H1 (cell line): Measurements from ENCODE around the gene RPS6KA4. TPM values are rescaled to one million over a fixed set of nuclear protein-coding genes. Genes with fewer than 3 reads are reported as not detected.

Source experiments
- CTCF ChIA-PET: fragments of 300-600 bp; sonication (Branson Sonifier 250); formaldehyde crosslinking; loops from one replicate; lab custom pipeline; 2021; ENCODE audit not compliant: partially characterized antibody; lab: Charles Lee
- POLR2A ChIA-PET: fragments of 300-600 bp; sonication (Branson Sonifier 250); formaldehyde crosslinking; loops from one replicate; lab custom pipeline; 2021; ENCODE audit warnings: inconsistent platforms; ENCODE audit not compliant: partially characterized antibody; lab: Charles Lee
- DNase-seq, 2 experiments: peaks; one replicate each; pipeline versions ENCODE4 v3.0.0 to v3.0.0-alpha.2; 2010 to 2022; ENCODE audit warnings: low spot score in 2 of 2, low read depth in 1 of 2, mixed read lengths in 1 of 2
- FAIRE-seq: peaks from 2 replicates; lab custom pipeline; 2011; peaks lifted over from hg19 to GRCh38; lab: Jason Lieb, UNC
- H2AFZ ChIP-seq: 2 replicates; pipeline ENCODE4 v1.8.1; 2012; ENCODE audit warnings: low read length, inconsistent platforms
- H2AK5ac ChIP-seq: 2 replicates; pipeline ENCODE4 v1.6.1; 2013; ENCODE audit warnings: low read depth, low read length
- H2BK120ac ChIP-seq: replicated peaks from 2 replicates; pipeline ENCODE3; 2013; ENCODE audit warnings: low read depth, low read length, inconsistent platforms
- H2BK12ac ChIP-seq: 2 replicates; pipeline ENCODE4 v1.6.1; 2013; ENCODE audit warnings: low read depth, low read length
- H2BK15ac ChIP-seq: 2 replicates; pipeline ENCODE4 v1.6.1; 2013; ENCODE audit warnings: low read length
- H2BK20ac ChIP-seq: 2 replicates; pipeline ENCODE4 v1.6.1; 2013; ENCODE audit warnings: low read length
- H2BK5ac ChIP-seq: 2 replicates; pipeline ENCODE4 v1.6.1; 2013; ENCODE audit warnings: low read depth, low read length
- H3K14ac ChIP-seq: 2 replicates; pipeline ENCODE4 v1.6.1; 2013; ENCODE audit warnings: inconsistent platforms; ENCODE audit not compliant: insufficient read length
- H3K18ac ChIP-seq: 2 replicates; pipeline ENCODE4 v1.6.1; 2013; ENCODE audit warnings: low read length; ENCODE audit errors: extremely low read depth
- H3K23ac ChIP-seq: 2 replicates; pipeline ENCODE4 v1.6.1; 2013; ENCODE audit warnings: inconsistent platforms; ENCODE audit not compliant: insufficient read length
- H3K23me2 ChIP-seq: 2 replicates; pipeline ENCODE4 v1.6.1; 2013; ENCODE audit warnings: low read depth, low read length
- H3K27ac ChIP-seq: 2 replicates; pipeline ENCODE4 v1.6.1; 2011; ENCODE audit warnings: low read depth, low read length, inconsistent platforms
- H3K27me3 ChIP-seq, 4 experiments: replicated peaks in 1 of 4; 1 replicate in 1 of 4; 2 replicates in 3 of 4; pipeline versions ENCODE4 v1.6.1 to v1.8.1; 2011 to 2013; ENCODE audit warnings: low read length in 3 of 4, mild to moderate bottlenecking in 3 of 4, inconsistent platforms in 2 of 4, mixed read lengths in 2 of 4, moderate library complexity in 1 of 4; ENCODE audit not compliant: control insufficient read depth in 3 of 4, insufficient read depth in 3 of 4; ENCODE audit errors: extremely low read depth in 1 of 4
- H3K36me3 ChIP-seq, 4 experiments: 2 replicates each; pipeline versions ENCODE4 v1.6.1 to v1.8.1; 2011 to 2013; ENCODE audit warnings: mild to moderate bottlenecking in 4 of 4, low read length in 3 of 4, moderate library complexity in 2 of 4, control low read depth in 1 of 4, inconsistent platforms in 1 of 4; ENCODE audit not compliant: insufficient read depth in 4 of 4, control insufficient read depth in 2 of 4
- H3K4ac ChIP-seq: replicated peaks from 2 replicates; pipeline ENCODE3; 2013; ENCODE audit warnings: low read length, low read depth, mixed read lengths, inconsistent platforms; ENCODE audit not compliant: insufficient read length
- H3K4me1 ChIP-seq, 4 experiments: replicated peaks in 1 of 4; 1 replicate in 1 of 4; 2 replicates in 3 of 4; pipeline versions ENCODE4 v1.6.1 to v1.8.1; 2011 to 2013; ENCODE audit warnings: low read length in 3 of 4, inconsistent platforms in 2 of 4, mixed read lengths in 1 of 4; ENCODE audit not compliant: insufficient read depth in 4 of 4, control insufficient read depth in 3 of 4
- H3K4me2 ChIP-seq, 2 experiments: 2 replicates each; pipeline versions ENCODE4 v1.6.1 to v1.8.1; 2011 to 2013; ENCODE audit warnings: low read depth in 2 of 2, low read length in 2 of 2, control low read depth in 1 of 2, inconsistent platforms in 1 of 2, mild to moderate bottlenecking in 1 of 2; ENCODE audit not compliant: insufficient read depth in 1 of 2
- H3K4me3 ChIP-seq, 4 experiments: fragments of 200-600, 300-600 bp in 1 of 4; sonication (generic), shearing (Covaris generic), sonication (Bioruptor Twin) in 1 of 4; 2 replicates each; pipeline versions ENCODE4 v1.5.1 to v1.8.1; 2011 to 2016; ENCODE audit warnings: low read length in 4 of 4, low read depth in 3 of 4, control low read depth in 2 of 4, inconsistent platforms in 2 of 4, mild to moderate bottlenecking in 2 of 4, mixed read lengths in 1 of 4, moderate library complexity in 1 of 4; ENCODE audit not compliant: insufficient read depth in 2 of 4; ENCODE audit errors: extremely low read depth in 1 of 4
- H3K56ac ChIP-seq: replicated peaks from 2 replicates; pipeline ENCODE3; 2013; ENCODE audit warnings: low read depth, mild to moderate bottlenecking, mixed read lengths, low read length, inconsistent platforms; ENCODE audit not compliant: insufficient read length
- H3K79me1 ChIP-seq: 2 replicates; pipeline ENCODE4 v1.6.1; 2013; ENCODE audit warnings: low read depth, low read length, control low read depth
- H3K79me2 ChIP-seq, 2 experiments: 2 replicates each; pipeline versions ENCODE4 v1.6.1 to v1.8.1; 2012 to 2013; ENCODE audit warnings: low read length in 2 of 2, mild to moderate bottlenecking in 2 of 2, inconsistent platforms in 1 of 2; ENCODE audit not compliant: insufficient read depth in 2 of 2, control insufficient read depth in 1 of 2
- H3K9ac ChIP-seq, 4 experiments: replicated peaks in 1 of 4; 1 replicate in 1 of 4; 2 replicates in 3 of 4; pipeline versions ENCODE4 v1.6.1 to v1.8.1; 2011 to 2013; ENCODE audit warnings: low read depth in 3 of 4, low read length in 3 of 4, control low read depth in 2 of 4, mild to moderate bottlenecking in 2 of 4, moderate library complexity in 2 of 4, inconsistent platforms in 1 of 4; ENCODE audit errors: extremely low read depth in 1 of 4
- H3K9me3 ChIP-seq, 2 experiments: 2 replicates each; pipeline versions ENCODE4 v1.6.1 to v1.8.1; 2012 to 2013; ENCODE audit warnings: mild to moderate bottlenecking in 2 of 2, moderate library complexity in 2 of 2, control low read depth in 1 of 2, inconsistent platforms in 1 of 2, low read depth in 1 of 2, low read length in 1 of 2, mixed read lengths in 1 of 2; ENCODE audit not compliant: insufficient read depth in 2 of 2
- H4K20me1 ChIP-seq, 2 experiments: replicated peaks in 1 of 2; 2 replicates each; pipeline versions ENCODE3 to v1.8.1; 2011 to 2013; ENCODE audit warnings: inconsistent platforms in 2 of 2, low read length in 2 of 2, mild to moderate bottlenecking in 1 of 2; ENCODE audit not compliant: insufficient read depth in 2 of 2, control insufficient read depth in 1 of 2
- H4K5ac ChIP-seq: 2 replicates; pipeline ENCODE4 v1.6.1; 2013; ENCODE audit warnings: low read length, low read depth, mixed read lengths, inconsistent platforms; ENCODE audit not compliant: insufficient read length
- H4K8ac ChIP-seq: 2 replicates; pipeline ENCODE4 v1.8.0; 2013; ENCODE audit warnings: mild to moderate bottlenecking, moderate library complexity, low read length, inconsistent platforms; ENCODE audit not compliant: insufficient read depth; ENCODE audit errors: extremely low read depth
- H4K91ac ChIP-seq: replicated peaks from 2 replicates; pipeline ENCODE3; 2013; ENCODE audit warnings: low read length, mixed read lengths, inconsistent platforms; ENCODE audit not compliant: insufficient read length
- CEBPB ChIP-seq: IDR thresholded peaks from 2 replicates; pipeline ENCODE4 v1.6.1; 2012; ENCODE audit warnings: low read depth, low read length
- JUND ChIP-seq: IDR thresholded peaks from 2 replicates; pipeline ENCODE4 v1.6.1; 2011; ENCODE audit warnings: mild to moderate bottlenecking, improper control_type of control experiment, low read length
- TAF1 ChIP-seq: IDR thresholded peaks from 2 replicates; pipeline ENCODE4 v1.6.1; 2011; ENCODE audit warnings: mild to moderate bottlenecking, low read depth, low read length
- WGBS, 2 experiments: shearing (Covaris generic) in 1 of 2; methylation state at CpG; one replicate each; pipeline versions ENCODE4 v1.1.6 to v1.1.7; 2013 to 2015; ENCODE audit warnings: low lambda C conversion rate in 2 of 2, mixed read lengths in 2 of 2, inconsistent platforms in 1 of 2, low coverage in 1 of 2, missing lambda C conversion rate in 1 of 2; ENCODE audit not compliant: insufficient replicate concordance in 2 of 2, insufficient coverage in 1 of 2, insufficient read length in 1 of 2; ENCODE audit errors: extremely low coverage in 1 of 2, missing lambda C conversion rate in 1 of 2; 5-methylcytosine and 5-hydroxymethylcytosine counted together
- polyA plus RNA-seq, 7 experiments: library from polyadenylated mRNA; depleted of rRNA in 3 of 7; stranded (reverse) in 5 of 7; unstranded in 2 of 7; fragments of >200 nt in 5 of 7; fragments of 200-250 nt in 2 of 7; gene quantifications; 1 replicate in 5 of 7; 2 replicates in 1 of 7; 4 replicates in 1 of 7; pipeline versions ENCODE4 v1.2.1 to v1.2.3, GENCODE V29; 2011 to 2013; ENCODE audit warnings: missing spikeins in 2 of 7, mixed read lengths in 2 of 7
- total RNA-seq: library from RNA; stranded (reverse); fragmentation: NEBNext Ultra II Directional; extraction: Animal tissue kit (Norgen Biotek cat#: 25700); gene quantifications from 2 replicates; pipeline ENCODE4 v1.2.1, GENCODE V29; 2021

Gene RPS6KA4
- total and polyA plus RNA-seq, 2 of the 8 experiments (the other 6 are each of a cell fraction or from before 2014, with no cell fraction given) = 8.2 to 12.6 TPM

- H3K9ac ChIP-seq = no peak within 1 kb of the TSS
- no peak within 1 kb of the TSS for H4K91ac ChIP-seq
- peak within 1 kb of the TSS; percentile 54 to 69 (median 62) for H3K4me3 ChIP-seq
- H2BK12ac ChIP-seq = no peak within 1 kb of the TSS
- no peak within 1 kb of the TSS for H4K5ac ChIP-seq
- H3K18ac ChIP-seq = peak within 1 kb of the TSS; percentile 55
- H3K56ac ChIP-seq = peak within 1 kb of the TSS; percentile 65
- peaks cover 11% of the 10 kb centered on the region; the same call in 1 of the 2 replicates for H3K23me2 ChIP-seq
- no peak within 1 kb of the TSS for H3K27ac ChIP-seq
- no peaks in the 10 kb centered on the region for H3K79me2 ChIP-seq
- H3K36me3 ChIP-seq = no peaks in the 10 kb centered on the region
- DNase-seq = no peak
- FAIRE-seq = no peak
- H3K23ac ChIP-seq = no peak within 1 kb of the TSS
- WGBS, 2 experiments = 80% methylated on average over 13 of the region's 16 CpGs; no CpG with 5 or more reads in 1 of the 2 experiments
- no peaks in the 10 kb centered on the region for H3K79me1 ChIP-seq
- H4K20me1 ChIP-seq = no peaks in the 10 kb centered on the region
- H2BK120ac ChIP-seq = no peak within 1 kb of the TSS
- H3K14ac ChIP-seq = no peak within 1 kb of the TSS
- H2BK20ac ChIP-seq = no peak within 1 kb of the TSS
- H2BK5ac ChIP-seq = 0 out of 2 replicates have a peak within 1 kb of the TSS, but pooled peaks have one; percentile 46
- peak within 1 kb of the TSS; percentile 71 to 88 for H3K4me2 ChIP-seq
- H3K9me3 ChIP-seq = no peaks in the 10 kb centered on the region
- H2AK5ac ChIP-seq = no peak within 1 kb of the TSS
- CTCF ChIA-PET = interaction anchor here (1.5 to 37.6 kb wide), 5 partner anchors 3 to 134 kb away, joined by 3 to 614 read pairs (median 409); partner anchors contain the start of genes CATSPERZ, CCDC88B, ESRRA and FERMT3
- peak within 1 kb of the TSS; percentile 98 for H2BK15ac ChIP-seq
- POLR2A ChIA-PET = interaction anchor here (0.6 to 2.5 kb wide), 5 partner anchors 9 to 96 kb away, joined by 3 to 15 read pairs (median 4); partner anchors contain the start of genes PRDX5 and TRMT112
- H3K4ac ChIP-seq = no peak within 1 kb of the TSS
- peak within 1 kb of the TSS; percentile 91; the same call in 1 of the 2 replicates for H2AFZ ChIP-seq
- H4K8ac ChIP-seq = no peak within 1 kb of the TSS; the same call in 1 of the 2 replicates
- peaks cover 0 to 23% (median 17%) of the 10 kb centered on the region in 4 experiments; a peak in 6 of 7 replicates for H3K4me1 ChIP-seq
- H3K27me3 ChIP-seq = peaks cover 0 to 2% (median 0%) of the 10 kb centered on the region in 4 experiments; a peak in 1 of 7 replicates
- TF ChIP-seq TAF1 (no peak), CEBPB (no peak), JUND (no peak)
Measured at GRCh38 chr11:64339754-64340408, 19.1 kb upstream of the RPS6KA4 start, which contains the start of gene CCDC88B. TSS of gene CCDC88B (plus strand) at chr11:64340204. CDS start at chr11:64340267, 63 bp downstream.
